NCI-H1417 (cell line): ENCODE measurements around the gene PNN.
A peak's percentile ranks its signal among the peaks of the same experiment; 100 is the strongest.
"Not testable (repeated sequence)": the region's sequence is repeated elsewhere in the genome, so short reads cannot be mapped to it uniquely, and the experiment has no call there.

Experiments used
- DNase-seq, 3 experiments: peaks; one replicate each; lab custom pipeline; 2025; lab: John Stamatoyannopoulos, UW

Gene PNN

DNA sequence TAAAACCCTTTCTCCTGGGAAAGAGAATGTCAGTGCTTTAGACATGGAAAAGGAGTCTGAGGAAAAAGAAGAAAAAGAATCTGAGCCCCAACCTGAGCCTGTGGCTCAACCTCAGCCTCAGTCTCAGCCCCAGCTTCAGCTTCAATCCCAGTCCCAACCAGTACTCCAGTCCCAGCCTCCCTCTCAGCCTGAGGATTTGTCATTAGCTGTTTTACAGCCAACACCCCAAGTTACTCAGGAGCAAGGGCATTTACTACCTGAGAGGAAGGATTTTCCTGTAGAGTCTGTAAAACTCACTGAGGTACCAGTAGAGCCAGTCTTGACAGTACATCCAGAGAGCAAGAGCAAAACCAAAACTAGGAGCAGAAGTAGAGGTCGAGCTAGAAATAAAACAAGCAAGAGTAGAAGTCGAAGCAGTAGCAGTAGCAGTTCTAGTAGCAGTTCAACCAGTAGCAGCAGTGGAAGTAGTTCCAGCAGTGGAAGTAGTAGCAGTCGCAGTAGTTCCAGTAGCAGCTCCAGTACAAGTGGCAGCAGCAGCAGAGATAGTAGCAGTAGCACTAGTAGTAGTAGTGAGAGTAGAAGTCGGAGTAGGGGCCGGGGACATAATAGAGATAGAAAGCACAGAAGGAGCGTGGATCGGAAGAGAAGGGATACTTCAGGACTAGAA, 6.1 kb downstream of the PNN start:
- no peak for DNase-seq

DNA sequence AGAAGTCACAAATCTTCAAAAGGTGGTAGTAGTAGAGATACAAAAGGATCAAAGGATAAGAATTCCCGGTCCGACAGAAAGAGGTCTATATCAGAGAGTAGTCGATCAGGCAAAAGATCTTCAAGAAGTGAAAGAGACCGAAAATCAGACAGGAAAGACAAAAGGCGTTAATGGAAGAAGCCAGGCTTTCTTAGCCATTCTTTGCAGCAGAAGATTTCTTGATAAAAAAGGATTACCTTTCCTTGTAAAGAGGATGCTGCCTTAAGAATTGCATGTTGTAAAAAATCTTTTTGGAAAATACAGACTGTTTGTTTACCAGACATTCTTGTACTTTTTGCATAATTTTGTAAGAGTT, 6.6 kb downstream of the PNN start:
- DNase-seq = peak in 1 of 3 experiments; percentile 28

DNA sequence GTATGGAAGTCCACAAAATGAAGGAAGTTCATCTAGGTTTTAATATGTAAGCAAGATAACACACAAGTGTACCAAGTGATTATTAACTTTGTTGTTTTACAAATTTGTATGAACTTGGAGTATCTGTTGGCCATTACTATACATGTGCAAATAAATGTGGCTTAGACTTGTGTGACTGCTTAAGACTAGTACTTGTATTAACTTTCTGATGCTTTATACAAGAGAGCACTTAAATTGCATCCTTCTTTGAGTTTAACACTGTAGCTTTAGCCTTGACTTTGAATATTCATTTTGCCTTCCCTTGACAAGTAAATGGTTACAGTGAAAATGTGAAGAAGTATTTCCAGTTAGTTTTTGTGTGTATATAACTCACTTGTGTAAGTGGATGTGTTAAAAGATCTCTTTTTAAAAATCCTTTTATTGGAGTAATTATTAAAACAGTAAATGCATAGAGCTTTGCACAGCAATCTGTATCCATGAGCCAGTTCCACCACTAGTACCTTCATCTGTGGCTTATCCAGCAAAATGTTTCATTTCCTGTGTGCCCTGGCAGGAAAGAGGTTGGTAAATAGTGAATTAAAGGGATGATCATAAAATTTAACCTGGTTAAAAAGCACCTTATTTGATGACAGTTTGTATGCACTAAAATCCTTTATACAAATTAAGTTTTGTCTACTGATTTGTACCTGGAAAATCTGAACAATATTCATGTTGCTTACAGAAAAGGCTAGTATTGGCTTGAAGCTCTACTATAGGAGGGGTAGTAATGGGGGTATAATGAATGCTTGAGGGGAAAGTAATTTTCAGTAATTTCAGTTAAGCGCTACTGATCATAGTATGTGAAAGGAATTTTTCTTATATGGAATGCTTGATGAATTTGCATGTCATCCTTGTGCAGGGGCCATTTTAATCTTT, 8.0 kb downstream of the PNN start:
- DNase-seq = no peak

DNA sequence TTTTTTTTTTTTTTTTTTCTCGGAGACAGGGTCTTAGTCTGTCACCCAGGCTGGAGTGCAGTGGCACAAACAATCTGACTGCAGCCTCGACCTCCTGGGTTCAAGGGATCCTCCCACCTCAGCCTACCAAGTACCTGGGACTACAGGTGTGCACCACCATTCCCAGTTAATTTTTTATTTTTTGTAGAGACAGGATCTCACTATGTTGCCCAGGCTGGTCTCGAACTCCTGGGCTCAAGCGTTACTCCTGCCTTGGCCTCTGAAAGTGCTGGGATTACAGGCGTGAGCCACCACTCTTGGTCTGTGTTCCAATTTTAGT, 8.6 kb downstream of the PNN start:
- not testable (repeated sequence) for DNase-seq

- DNase-seq = no peak
Measured at GRCh38 chr14:39184628-39185255, 9.7 kb downstream of the PNN start.

- DNase-seq = no peak
Measured at GRCh38 chr14:39185256-39186049, 10.4 kb downstream of the PNN start.

- no peak for DNase-seq
Measured at GRCh38 chr14:39186941-39187525, 12.0 kb downstream of the PNN start.

DNA sequence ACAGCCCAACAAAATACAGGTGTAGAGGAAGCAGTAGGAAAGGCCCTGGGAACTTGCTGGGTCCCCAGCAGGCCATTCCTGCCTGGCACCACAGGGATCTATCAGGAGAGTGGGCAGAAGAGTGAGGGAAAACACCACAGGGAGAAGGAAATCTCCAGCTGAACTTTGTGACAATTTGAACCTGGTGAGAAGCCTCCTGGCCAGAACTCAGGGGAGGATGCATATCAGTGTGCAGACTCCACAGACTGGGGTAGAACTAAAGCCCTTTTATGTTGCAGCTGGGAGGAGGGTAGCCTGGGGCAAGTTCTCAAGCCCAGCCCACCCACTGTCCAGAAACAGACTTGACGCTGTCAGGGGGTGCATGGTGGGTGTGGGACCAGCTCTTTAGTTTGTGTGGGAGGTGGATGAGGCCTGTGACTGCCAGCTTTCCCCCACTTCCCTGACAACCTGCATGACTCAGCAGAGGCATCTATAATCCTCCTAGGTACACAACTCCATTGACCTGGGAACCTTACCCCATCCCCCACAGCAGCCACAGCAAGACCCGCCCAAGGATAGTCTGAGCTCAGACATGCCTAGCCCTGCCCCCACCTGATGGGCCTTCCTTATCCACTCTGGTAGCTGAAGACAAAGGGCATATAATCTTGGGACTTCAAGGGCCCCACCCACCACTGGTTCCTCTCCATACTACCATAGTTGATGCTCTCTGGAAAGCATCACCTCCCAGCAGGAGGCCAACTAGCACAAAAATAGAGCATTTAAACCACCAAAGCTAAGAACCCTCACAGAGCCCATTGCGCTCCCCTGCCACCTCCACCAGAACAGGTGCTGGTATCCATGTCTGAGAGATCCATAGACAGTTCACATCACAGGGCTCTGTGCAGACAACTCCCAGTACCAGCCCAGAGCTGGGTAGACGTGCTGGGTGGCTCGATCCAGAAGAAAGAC, 28.9 kb downstream of the PNN start:
- no peak for DNase-seq

- DNase-seq = not testable (repeated sequence)
Measured at GRCh38 chr14:39207430-39207829, 32.4 kb downstream of the PNN start.

- no peak for DNase-seq
Measured at GRCh38 chr14:39211109-39211741, 36.2 kb downstream of the PNN start.

GRCh38 chr14:39212034-39212433, 37.0 kb downstream of the PNN start:
- no peak for DNase-seq

DNA sequence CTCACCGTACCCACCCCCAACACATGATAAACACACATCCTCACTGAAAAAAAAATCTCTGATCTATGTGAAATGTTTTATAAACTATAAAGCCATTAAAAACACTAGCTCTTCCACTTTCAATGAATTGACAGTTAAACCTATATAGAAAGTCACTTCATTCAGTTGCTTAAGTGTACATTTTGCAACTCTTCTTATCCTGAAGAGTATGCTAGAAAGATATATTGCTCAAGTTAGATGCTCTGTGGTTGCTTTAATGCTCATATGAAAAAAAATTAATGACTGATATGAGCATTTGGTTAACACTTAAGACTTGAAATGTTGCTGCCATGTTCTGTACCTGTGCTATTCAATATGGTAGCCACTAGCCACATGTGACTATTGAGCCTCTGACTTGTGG, 37.6 kb downstream of the PNN start:
- no peak for DNase-seq

GRCh38 chr14:39217214-39217879, 42.3 kb downstream of the PNN start:
- no peak for DNase-seq

- no peak for DNase-seq
Measured at GRCh38 chr14:39218171-39218769, 43.2 kb downstream of the PNN start.

DNA sequence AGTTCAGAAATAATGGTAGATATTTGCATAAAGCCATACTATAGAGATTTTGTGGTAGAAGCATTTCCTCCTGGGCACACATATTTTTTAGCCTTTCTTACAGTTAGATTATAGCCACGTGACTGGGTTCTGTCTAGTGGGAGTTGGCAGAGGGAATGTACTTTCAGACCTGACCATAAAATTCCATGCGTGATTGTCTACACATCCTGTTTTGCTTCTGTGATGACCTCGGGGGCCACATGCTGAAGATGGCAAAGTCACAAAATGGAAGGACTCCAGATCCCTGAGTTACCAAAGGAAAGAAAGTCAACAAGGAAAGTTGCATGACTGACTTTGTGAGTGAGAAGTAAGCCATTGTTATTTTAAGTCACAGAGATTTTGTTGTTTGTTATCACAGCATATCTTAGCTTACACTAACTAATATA, 44.0 kb downstream of the PNN start:
- DNase-seq = no peak

- not testable (repeated sequence) for DNase-seq
Measured at GRCh38 chr14:39220473-39220872, 45.4 kb downstream of the PNN start.

- no peak for DNase-seq
Measured at GRCh38 chr14:39228044-39228443, 53.0 kb downstream of the PNN start.

- DNase-seq = no peak
Measured at GRCh38 chr14:39228509-39229221, 53.6 kb downstream of the PNN start.

- DNase-seq = no peak
Measured at GRCh38 chr14:39229222-39229543, 54.1 kb downstream of the PNN start.
